ENCODE data around the gene CSKMT.
A peak's percentile ranks its signal among the peaks of the same experiment; 100 is the strongest.
"Not testable (repeated sequence)": the region's sequence is repeated elsewhere in the genome, so short reads cannot be mapped to it uniquely, and the experiment has no call there.

Gene CSKMT

DNA sequence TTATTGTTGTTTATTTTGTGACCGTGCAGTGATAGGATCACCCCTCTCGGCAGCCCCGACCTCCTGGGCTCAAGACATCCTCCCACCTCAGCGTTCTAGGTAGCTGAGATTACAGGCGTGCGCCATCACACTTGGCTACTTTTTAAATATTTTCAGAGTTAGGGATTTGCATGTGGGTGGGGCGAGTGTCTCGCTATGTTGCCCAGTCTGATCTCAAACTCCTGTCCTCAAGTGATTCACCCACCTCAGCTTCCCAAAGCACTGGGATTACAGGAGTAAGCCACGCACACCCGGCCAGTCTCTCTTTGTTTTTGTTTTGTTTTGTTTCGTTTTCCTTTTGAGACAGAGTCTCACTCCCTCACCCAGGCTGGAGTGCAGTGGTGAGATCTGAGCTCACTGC, 10.8 kb upstream of the CSKMT start:
- DNase-seq (ENCODE audit: extremely low read depth in 1 of 2, low read depth in 1 of 2), result no peak

DNA sequence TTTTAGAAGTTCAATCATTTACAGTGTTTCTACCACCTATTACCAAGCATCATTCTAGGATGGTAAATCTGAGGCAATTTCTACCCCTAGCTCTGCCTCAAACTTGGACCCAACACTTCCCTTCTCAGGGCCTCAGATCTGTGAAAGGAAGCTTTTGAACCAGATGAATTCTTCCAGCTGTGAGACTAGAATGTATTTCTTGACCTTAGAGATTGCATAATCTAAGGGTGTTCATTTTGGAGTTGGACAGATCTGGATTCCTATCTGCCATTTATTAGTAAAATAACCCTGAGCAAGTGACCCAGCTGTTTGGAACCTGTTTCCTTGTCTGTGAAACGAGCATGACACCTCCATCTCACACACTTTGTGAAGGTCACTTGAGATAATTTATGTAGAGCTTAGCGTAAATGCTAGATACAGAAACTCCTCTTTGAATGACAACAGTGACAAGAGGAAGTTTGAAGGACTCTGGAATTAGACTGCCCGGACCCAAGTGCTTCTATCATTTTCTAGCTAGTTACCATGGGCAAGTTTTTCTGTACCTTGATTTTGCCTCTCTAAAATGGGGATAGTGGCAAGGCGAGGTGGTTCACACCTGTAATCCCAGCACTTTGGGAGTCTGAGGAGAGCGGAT, 8.2 kb upstream of the CSKMT start:
- no peak for DNase-seq (ENCODE audit: extremely low read depth in 1 of 2, low read depth in 1 of 2)

DNA sequence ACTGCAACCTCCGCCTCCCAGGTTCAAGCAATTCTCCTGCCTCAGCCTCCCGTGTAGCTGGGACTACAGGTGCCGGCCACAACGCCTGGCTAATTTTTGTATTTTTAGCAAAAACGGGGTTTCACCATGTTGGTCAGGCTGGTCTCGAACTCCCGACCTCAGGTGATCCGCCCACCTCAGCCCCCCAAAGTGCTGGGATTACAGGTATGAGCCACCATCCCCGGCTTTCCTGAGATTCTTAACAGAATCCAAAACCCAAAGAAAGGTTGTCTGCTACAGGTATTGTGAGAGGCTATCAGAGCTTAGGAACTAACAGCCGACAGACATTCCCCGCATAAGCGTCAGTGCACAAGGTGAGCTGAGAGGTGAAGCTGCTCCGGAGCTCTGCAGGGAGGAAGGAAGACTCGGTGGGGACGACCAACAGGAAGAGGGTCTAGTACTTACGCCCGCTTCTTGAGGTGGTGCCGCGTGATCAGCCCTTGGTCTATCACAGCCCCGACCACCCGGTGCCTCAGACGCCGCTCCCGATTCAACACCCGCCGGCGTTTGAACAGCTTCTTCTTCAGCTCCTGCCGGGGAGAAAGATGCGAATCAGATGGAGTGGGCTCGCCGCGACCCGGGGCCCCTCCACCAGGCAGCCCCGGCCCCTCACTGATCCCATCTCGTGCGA, 572 bp upstream of the CSKMT start:
- DNase-seq (ENCODE audit: extremely low read depth in 1 of 2, low read depth in 1 of 2), result peak in 1 of 2 donors; percentile 44

DNA sequence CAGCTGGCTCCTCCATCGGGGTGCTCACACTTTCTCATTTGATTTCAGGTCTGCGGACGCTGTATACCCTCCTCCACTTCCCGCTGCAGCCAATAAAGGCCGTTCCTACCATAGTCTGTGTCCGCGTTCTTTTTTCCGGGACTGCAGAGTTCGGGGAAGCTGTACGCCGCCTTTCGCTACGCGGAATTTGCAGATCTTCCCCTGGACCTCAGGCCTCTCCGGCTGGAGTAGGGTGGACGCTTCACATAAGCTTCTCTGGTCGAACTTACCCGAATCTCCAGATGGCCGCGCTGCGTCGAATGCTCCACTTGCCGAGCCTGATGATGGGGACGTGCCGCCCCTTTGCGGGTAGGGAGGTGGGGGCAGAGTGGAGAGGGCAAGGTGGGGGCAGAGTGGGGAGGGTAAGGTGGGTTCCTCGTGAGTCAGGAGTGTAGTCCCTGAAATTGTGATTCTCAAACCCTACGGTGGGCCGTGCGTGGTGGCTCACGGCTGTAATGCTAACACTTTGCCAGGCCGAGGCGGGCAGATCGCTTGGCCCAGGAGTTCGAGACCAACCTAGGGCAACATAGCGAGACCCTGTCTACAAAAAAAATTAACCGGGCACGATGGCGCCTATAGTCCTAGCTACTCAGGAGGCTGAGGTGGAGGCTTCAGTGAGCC, 617 bp downstream of the CSKMT start:
- DNase-seq (ENCODE audit: extremely low read depth in 1 of 2, low read depth in 1 of 2), result peak in 1 of 2 donors; percentile 62

- no peak for DNase-seq (ENCODE audit: extremely low read depth in 1 of 2, low read depth in 1 of 2)
These were observed 1.3 kb downstream of the CSKMT start for GRCh38 chr11:62666259-62666926.

DNA sequence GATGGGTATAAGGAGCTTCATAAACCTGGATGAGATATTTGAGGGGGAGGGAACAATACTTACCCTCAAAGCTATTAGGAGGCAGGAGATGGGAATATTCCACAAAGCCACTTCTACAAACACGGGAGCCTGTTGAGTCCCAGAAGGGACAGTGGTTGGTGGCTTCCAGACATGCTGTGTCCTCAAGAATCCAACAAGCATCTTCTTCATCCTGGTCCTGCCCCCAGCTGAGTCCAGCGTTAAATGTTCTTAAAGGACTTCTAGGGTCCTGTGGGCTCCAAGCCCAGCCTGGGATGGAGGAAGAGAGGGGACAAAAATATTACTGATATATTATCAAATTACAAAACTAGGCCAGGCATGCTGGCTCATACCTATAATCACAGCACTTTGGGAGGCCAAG, 2.3 kb downstream of the CSKMT start:
- no peak for DNase-seq (ENCODE audit: extremely low read depth in 1 of 2, low read depth in 1 of 2)

GRCh38 chr11:62669420-62670161, 4.5 kb downstream of the CSKMT start:
- no peak for DNase-seq (ENCODE audit: extremely low read depth in 1 of 2, low read depth in 1 of 2)

GRCh38 chr11:62671236-62671607, 6.1 kb downstream of the CSKMT start:
- DNase-seq (ENCODE audit: extremely low read depth in 1 of 2, low read depth in 1 of 2), result no peak

- DNase-seq (ENCODE audit: extremely low read depth in 1 of 2, low read depth in 1 of 2), result peak; percentile 52 to 68
These were observed 6.7 kb downstream of the CSKMT start, which contains the start of the genes LBHD1 and UQCC3 for GRCh38 chr11:62671608-62672389. LBHD1 (minus strand) TSS chr11:62672267; CDS start chr11:62670031, 2,236 bp downstream. UQCC3 (plus strand) TSS chr11:62671673; CDS start chr11:62671746, 73 bp downstream.

DNA sequence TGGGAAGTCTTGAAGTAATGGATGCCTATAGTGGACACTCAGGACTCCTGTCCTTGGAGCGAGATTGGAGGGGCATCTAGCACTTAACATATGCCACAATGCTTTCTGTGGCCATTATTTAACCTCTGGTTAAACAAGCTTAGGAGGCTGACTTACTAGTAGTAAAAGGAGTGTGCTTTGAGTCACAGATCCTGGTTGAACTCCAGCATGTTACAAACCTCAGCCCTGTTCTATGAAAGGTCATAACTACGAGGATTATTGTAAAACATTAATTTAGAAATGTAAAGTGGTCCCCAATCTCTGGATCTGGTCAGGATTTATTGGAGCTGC, 8.0 kb downstream of the CSKMT start:
- no peak for DNase-seq (ENCODE audit: extremely low read depth in 1 of 2, low read depth in 1 of 2)

DNA sequence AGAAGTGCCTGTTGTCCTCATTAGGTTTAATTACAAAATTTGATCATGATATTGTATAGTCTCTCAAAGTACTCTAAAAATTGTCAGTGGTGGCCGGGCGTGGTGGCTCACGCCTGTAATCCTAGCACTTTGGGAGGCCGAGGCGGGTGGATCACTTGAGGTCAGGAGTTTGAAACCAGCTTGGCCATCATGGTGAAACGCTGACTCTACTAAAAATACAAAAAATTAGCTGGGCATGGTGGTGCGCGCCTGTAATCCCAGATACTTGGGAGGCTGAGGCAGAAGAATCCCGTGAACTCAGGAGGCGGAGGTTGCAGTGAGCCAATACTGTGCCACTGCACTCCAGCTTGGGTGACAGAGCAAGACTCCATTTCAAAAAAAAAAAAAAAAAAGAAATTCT, 10.3 kb downstream of the CSKMT start:
- not testable (repeated sequence) for DNase-seq (ENCODE audit: extremely low read depth in 1 of 2, low read depth in 1 of 2)

GRCh38 chr11:62676698-62677097, 11.6 kb downstream of the CSKMT start:
- no peak for DNase-seq (ENCODE audit: extremely low read depth in 1 of 2, low read depth in 1 of 2)

DNA sequence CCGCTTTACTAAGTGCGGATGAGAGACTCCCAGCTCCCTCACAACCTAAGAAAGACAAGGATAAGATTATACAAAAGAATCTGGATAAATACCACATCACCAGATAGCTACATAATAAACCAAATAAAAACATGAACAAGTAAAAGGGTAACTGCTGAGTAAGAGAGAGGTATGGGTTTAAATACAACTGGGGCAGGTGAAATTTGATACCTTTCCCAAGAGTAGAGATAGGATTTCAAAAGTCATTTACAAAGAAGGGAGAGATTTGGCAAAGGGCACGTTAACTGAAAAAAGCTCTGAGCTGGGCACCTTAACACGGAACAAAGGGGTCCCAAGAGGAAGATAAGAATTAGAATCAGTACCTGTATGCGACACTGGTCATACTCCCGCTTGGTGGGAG, 12.0 kb downstream of the CSKMT start:
- no peak for DNase-seq (ENCODE audit: extremely low read depth in 1 of 2, low read depth in 1 of 2)

DNA sequence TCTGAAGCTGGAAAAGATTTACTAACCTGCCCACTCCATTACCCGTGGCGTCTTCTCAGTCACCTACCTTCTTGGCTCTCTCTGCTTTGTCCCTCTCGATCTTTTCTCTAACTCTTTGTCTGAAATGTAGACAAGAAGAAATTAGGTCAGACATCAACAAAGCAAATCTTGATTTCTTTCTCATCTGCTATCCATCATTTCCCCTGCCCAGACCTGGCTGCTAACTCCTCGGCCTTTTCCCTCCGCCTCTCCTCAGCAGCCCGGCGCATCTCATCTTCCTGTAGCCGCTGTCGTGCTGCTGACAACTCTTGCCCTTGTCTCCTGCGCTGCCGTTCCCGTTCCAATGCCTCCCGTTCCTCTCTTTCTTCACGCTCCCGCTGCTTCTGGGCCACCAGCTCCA, 12.6 kb downstream of the CSKMT start:
- no peak for DNase-seq (ENCODE audit: extremely low read depth in 1 of 2, low read depth in 1 of 2)

- DNase-seq (ENCODE audit: extremely low read depth in 1 of 2, low read depth in 1 of 2), result no peak
These were observed 13.3 kb downstream of the CSKMT start for GRCh38 chr11:62678433-62678769.

DNA sequence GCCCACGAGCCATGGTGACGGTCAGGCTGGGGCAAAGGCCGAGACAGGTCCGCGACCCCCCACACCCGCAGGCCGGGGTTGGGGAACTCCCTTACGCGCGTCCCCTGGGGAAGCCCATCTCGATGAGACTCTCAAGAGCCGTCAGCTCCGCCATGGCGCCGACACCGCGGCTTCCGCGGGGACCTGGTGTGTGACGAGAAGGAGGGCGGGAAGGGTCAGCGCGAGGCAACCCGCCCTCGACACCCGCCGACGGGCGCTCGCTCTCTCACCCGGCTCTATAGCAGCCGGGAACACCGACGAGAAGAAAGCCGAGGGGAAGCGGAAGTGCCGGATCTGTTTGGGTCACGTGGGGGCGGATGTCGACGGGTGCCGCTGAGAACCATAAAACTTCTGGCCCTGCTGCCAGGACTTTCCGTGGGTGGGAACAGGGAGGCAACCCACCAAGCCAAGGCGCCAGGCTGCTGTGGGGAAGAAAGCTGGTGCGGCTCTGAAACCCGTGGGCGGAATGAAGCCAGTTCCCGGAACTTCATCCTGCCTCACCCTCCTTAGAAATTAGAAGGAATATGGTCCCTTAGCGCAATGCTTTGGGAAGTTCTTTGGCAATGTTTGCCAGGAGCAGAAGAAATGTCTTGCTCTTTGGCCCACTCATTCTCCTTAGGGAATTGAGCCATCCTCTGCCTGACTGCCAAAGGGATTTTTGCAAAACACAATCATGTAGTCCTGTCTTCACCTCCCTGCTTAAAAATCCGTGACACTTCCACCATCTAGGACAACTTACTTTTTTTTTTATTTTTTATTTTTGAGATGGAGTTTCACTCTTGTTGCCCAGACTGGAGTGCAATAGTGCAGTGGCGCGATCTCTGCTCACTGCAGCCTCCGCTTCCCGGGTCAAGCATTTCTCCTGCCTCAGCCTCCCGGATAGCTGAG, 13.9 kb downstream of the CSKMT start, which contains the start of gene UBXN1:
Gene UBXN1, minus strand, starts transcription at position 304 of the 927 bp plus-strand sequence. Its CDS starts 150 bp downstream, at position 154.
- peak; percentile 76 to 86 for DNase-seq (ENCODE audit: extremely low read depth in 1 of 2, low read depth in 1 of 2)

DNA sequence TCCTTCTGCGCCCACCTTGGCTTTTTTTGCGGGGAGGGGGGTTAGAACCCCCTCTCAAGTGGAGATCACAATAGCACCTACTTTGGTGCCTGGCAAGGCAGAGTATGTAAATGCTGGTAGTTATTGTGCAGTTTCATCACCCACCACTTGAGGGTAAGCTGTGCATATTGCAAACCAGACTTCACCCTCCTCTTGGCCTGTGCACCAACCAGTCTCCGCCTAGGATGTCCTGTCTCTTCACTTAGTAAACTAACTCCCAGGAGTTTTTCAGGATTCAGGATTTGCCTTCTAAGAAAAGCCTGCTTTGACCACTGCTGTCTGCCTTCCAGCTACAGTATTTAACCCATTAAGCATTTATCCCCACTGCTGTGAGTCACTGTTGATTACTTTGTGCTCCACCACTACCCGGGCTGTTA, 15.7 kb downstream of the CSKMT start:
- DNase-seq (ENCODE audit: extremely low read depth in 1 of 2, low read depth in 1 of 2), result no peak

GRCh38 chr11:62682518-62682917, 17.4 kb downstream of the CSKMT start:
- no peak for DNase-seq (ENCODE audit: extremely low read depth in 1 of 2, low read depth in 1 of 2)
